HG03565 (cell line): Measurements from ENCODE around the gene TRAF4.
"Not testable (repeated sequence)": the region's sequence is repeated elsewhere in the genome, so short reads cannot be mapped to it uniquely, and the experiment has no call there.

Experiments used
- ATAC-seq: cut with Tn5 transposase; IDR thresholded peaks from one replicate; pipeline ENCODE4 v1.9.1; 2021; ENCODE audit warnings: mild to moderate bottlenecking, moderate library complexity; ENCODE audit not compliant: unreplicated experiment

Gene TRAF4

GRCh38 chr17:28714281-28714680 lies 29.5 kb upstream of the TRAF4 start:
- no peak for ATAC-seq

GRCh38 chr17:28715217-28715616 lies 28.6 kb upstream of the TRAF4 start:
- ATAC-seq: no peak

- ATAC-seq: no peak
Measured at GRCh38 chr17:28716740-28717577, 26.9 kb upstream of the TRAF4 start.

- no peak for ATAC-seq
Measured at GRCh38 chr17:28717578-28718332, 26.1 kb upstream of the TRAF4 start, which contains the start of gene RAB34. TSS of gene RAB34 (minus strand) at chr17:28717868. CDS start at chr17:28717266, 602 bp downstream.

- no peak for ATAC-seq
Measured at GRCh38 chr17:28718333-28719020, 25.3 kb upstream of the TRAF4 start.

- no peak for ATAC-seq
Measured at GRCh38 chr17:28719021-28719433, 24.8 kb upstream of the TRAF4 start.

- no peak for ATAC-seq
Measured at GRCh38 chr17:28720247-28720996, 23.4 kb upstream of the TRAF4 start.

GRCh38 chr17:28720997-28721329 lies 22.8 kb upstream of the TRAF4 start:
- not testable (repeated sequence) for ATAC-seq

- ATAC-seq: no peak
Measured at GRCh38 chr17:28722417-28723158, 21.2 kb upstream of the TRAF4 start.

- ATAC-seq: no peak
Measured at GRCh38 chr17:28723159-28723835, 20.5 kb upstream of the TRAF4 start.

- not testable (repeated sequence) for ATAC-seq
Measured at GRCh38 chr17:28723836-28724499, 19.8 kb upstream of the TRAF4 start.

GRCh38 chr17:28724500-28725165 lies 19.2 kb upstream of the TRAF4 start:
- no peak for ATAC-seq

- no peak for ATAC-seq
Measured at GRCh38 chr17:28725166-28725659, 18.6 kb upstream of the TRAF4 start.

GRCh38 chr17:28725660-28726225 lies 18.1 kb upstream of the TRAF4 start:
- ATAC-seq: no peak

- no peak for ATAC-seq
Measured at GRCh38 chr17:28726226-28726626, 17.6 kb upstream of the TRAF4 start, which contains the start of gene TLCD1. TSS of gene TLCD1 (minus strand) at chr17:28726233. CDS start at chr17:28726097, 136 bp downstream.

GRCh38 chr17:28726627-28727491 lies 17.0 kb upstream of the TRAF4 start:
- ATAC-seq: peak; percentile 34
